Activated gamma-delta T cell (primary cell): ENCODE data around the gene RASGRF1.
"Not testable (repeated sequence)": the region's sequence is repeated elsewhere in the genome, so short reads cannot be mapped to it uniquely, and the experiment has no call there.

ENCODE experiments used
- DNase-seq: peaks from one replicate; lab custom pipeline; 2025; lab: John Stamatoyannopoulos, UW

Gene RASGRF1

GRCh38 chr15:78930577-78931388 is 159.8 kb downstream of the RASGRF1 start:
- no peak for DNase-seq

GRCh38 chr15:78929536-78930264 is 160.9 kb downstream of the RASGRF1 start:
- no peak for DNase-seq

- no peak for DNase-seq
Measured at GRCh38 chr15:78928616-78929093, 161.9 kb downstream of the RASGRF1 start.

GRCh38 chr15:78928176-78928575 is 162.4 kb downstream of the RASGRF1 start:
- not testable (repeated sequence) for DNase-seq

- no peak for DNase-seq
Measured at GRCh38 chr15:78927077-78927790, 163.3 kb downstream of the RASGRF1 start.

GRCh38 chr15:78925956-78926743 is 164.4 kb downstream of the RASGRF1 start:
- no peak for DNase-seq

GRCh38 chr15:78925076-78925624 is 165.4 kb downstream of the RASGRF1 start:
- DNase-seq: no peak

GRCh38 chr15:78923480-78924360 is 166.9 kb downstream of the RASGRF1 start:
- no peak for DNase-seq

- DNase-seq: no peak
Measured at GRCh38 chr15:78923015-78923414, 167.6 kb downstream of the RASGRF1 start.

- no peak for DNase-seq
Measured at GRCh38 chr15:78922527-78922926, 168.1 kb downstream of the RASGRF1 start.

- DNase-seq: no peak
Measured at GRCh38 chr15:78921940-78922339, 168.6 kb downstream of the RASGRF1 start.

- no peak for DNase-seq
Measured at GRCh38 chr15:78921517-78921916, 169.1 kb downstream of the RASGRF1 start.

GRCh38 chr15:78917888-78918287 is 172.7 kb downstream of the RASGRF1 start:
- DNase-seq: no peak

GRCh38 chr15:78916088-78916487 is 174.5 kb downstream of the RASGRF1 start:
- no peak for DNase-seq

- DNase-seq: no peak
Measured at GRCh38 chr15:78915341-78916087, 175.1 kb downstream of the RASGRF1 start.

- no peak for DNase-seq
Measured at GRCh38 chr15:78914027-78914764, 176.4 kb downstream of the RASGRF1 start.

- DNase-seq: no peak
Measured at GRCh38 chr15:78913012-78913411, 177.6 kb downstream of the RASGRF1 start.

- no peak for DNase-seq
Measured at GRCh38 chr15:78912316-78912715, 178.3 kb downstream of the RASGRF1 start.

GRCh38 chr15:78910271-78910670 is 180.3 kb downstream of the RASGRF1 start:
- no peak for DNase-seq
